Duodenal mucosa (tissue), 2 donors: ENCODE data around the gene MAN2B1.

Source experiments
- H3K27ac ChIP-seq: one replicate; pipeline ENCODE4 v1.7.0; 2013; ENCODE audit warnings: low read depth, low read length
- H3K27me3 ChIP-seq, 2 donors: one replicate each; pipeline ENCODE4 v1.7.0; 2013; ENCODE audit warnings: low read length in 2 of 2, control low read depth in 1 of 2; ENCODE audit not compliant: insufficient read depth in 2 of 2, control insufficient read depth in 1 of 2
- H3K36me3 ChIP-seq, 2 donors: one replicate each; pipeline ENCODE4 v1.7.0; 2013; ENCODE audit warnings: low read length in 2 of 2, control low read depth in 1 of 2; ENCODE audit not compliant: insufficient read depth in 2 of 2, control insufficient read depth in 1 of 2
- H3K4me1 ChIP-seq, 2 donors: one replicate each; pipeline ENCODE4 v1.7.0; 2013; ENCODE audit warnings: low read length in 2 of 2, control low read depth in 1 of 2; ENCODE audit not compliant: insufficient read depth in 2 of 2, control insufficient read depth in 1 of 2
- H3K4me3 ChIP-seq, 2 donors: one replicate each; pipeline ENCODE4 v1.7.0; 2013; ENCODE audit warnings: low read length in 2 of 2, low read depth in 1 of 2
- H3K9ac ChIP-seq, 2 donors: one replicate each; pipeline ENCODE4 v1.7.0; 2013; ENCODE audit warnings: low read length in 2 of 2, low read depth in 1 of 2
- H3K9me3 ChIP-seq, 2 donors: one replicate each; pipeline ENCODE4 v1.7.0; 2013; ENCODE audit warnings: low read length in 2 of 2, control low read depth in 1 of 2; ENCODE audit not compliant: control insufficient read depth in 1 of 2

The MAN2B1 gene

DNA sequence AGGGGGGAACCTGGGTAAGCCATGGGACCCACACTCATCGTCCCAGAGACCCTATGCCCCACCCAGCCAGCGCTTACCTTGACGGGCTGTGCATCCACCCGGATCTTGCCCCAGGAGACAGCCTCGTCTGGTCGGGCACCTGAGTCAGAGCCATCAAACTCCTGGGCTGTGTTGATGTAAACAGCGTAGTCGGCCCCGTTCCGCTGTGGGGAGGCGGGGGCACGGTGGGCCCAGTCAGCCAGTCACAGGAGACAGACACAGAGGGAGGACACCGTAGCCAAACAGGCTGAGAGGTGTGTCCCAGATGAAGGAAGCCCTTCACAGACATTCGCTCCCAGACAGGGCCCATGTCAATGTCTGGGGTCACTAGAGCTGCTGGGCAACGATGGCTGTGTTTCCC is 9.4 kb upstream of the MAN2B1 start:
- H3K27me3 ChIP-seq: no peaks in the 10 kb centered on the region
- peaks cover 38 to 64% of the 10 kb centered on the region in 2 donors for H3K36me3 ChIP-seq
- H3K9me3 ChIP-seq: no peaks in the 10 kb centered on the region
- H3K4me1 ChIP-seq: peaks cover 0 to 6% of the 10 kb centered on the region in 2 donors
- H3K27ac ChIP-seq: no peak overlapping the region
- H3K9ac ChIP-seq: no peak overlapping the region
- H3K4me3 ChIP-seq: no peak overlapping the region

GRCh38 chr19:12675399-12675798 is 8.9 kb upstream of the MAN2B1 start:
- Histone ChIP-seq H3K27ac (no peak overlapping the region), H3K9me3 (no peaks in the 10 kb centered on the region), H3K4me1 (peaks cover 3 to 9% of the 10 kb centered on the region in 2 donors), H3K4me3 (no peak overlapping the region), H3K27me3 (no peaks in the 10 kb centered on the region), H3K36me3 (peaks cover 38 to 64% of the 10 kb centered on the region in 2 donors), H3K9ac (no peak overlapping the region)

DNA sequence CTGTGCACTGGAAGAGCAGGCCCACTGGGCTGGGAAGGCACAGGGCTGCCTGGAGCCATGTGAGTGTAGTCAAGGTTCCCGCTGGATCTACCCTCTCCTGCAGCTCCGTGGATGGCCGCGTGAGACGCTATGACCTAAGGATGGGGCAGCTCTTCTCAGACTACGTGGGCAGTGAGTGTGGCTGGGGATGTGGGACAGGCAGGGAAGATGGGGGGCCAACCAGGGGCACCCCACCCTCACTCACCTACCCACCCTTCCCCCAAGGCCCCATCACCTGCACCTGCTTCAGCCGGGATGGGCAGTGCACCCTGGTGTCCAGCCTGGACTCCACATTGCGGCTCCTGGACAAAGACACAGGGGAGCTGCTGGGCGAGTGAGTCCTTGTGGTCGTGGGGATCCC is 6.2 kb upstream of the MAN2B1 start:
- peaks cover 18 to 27% of the 10 kb centered on the region in 2 donors for H3K4me1 ChIP-seq
- H3K9me3 ChIP-seq: no peaks in the 10 kb centered on the region
- no peak overlapping the region for H3K4me3 ChIP-seq
- no peak overlapping the region for H3K9ac ChIP-seq
- peaks cover 37 to 46% of the 10 kb centered on the region in 2 donors for H3K36me3 ChIP-seq
- no peaks in the 10 kb centered on the region for H3K27me3 ChIP-seq
- H3K27ac ChIP-seq: no peak overlapping the region

GRCh38 chr19:12670159-12670928 is 3.8 kb upstream of the MAN2B1 start:
- peak overlapping the region; percentile 90 to 96 for H3K9ac ChIP-seq

GRCh38 chr19:12669270-12670158 is 3.0 kb upstream of the MAN2B1 start:
- Histone ChIP-seq H3K27me3 (no peaks in the 10 kb centered on the region), H3K9me3 (no peaks in the 10 kb centered on the region), H3K4me3 (peak overlapping the region; percentile 85 to 99), H3K27ac (peak overlapping the region; percentile 93), H3K4me1 (peaks cover 37 to 49% of the 10 kb centered on the region in 2 donors), H3K36me3 (peaks cover 19 to 21% of the 10 kb centered on the region in 2 donors), H3K9ac (peak overlapping the region; percentile 90 to 96)

More at GRCh38 chr19:12670159-12670928, 3.8 kb upstream of the MAN2B1 start:
- peak overlapping the region; percentile 85 to 99 for H3K4me3 ChIP-seq
- peaks cover 21 to 27% of the 10 kb centered on the region in 2 donors for H3K36me3 ChIP-seq
- H3K9me3 ChIP-seq: no peaks in the 10 kb centered on the region
- H3K27ac ChIP-seq: peak overlapping the region; percentile 93
- peaks cover 36 to 42% of the 10 kb centered on the region in 2 donors for H3K4me1 ChIP-seq
- no peaks in the 10 kb centered on the region for H3K27me3 ChIP-seq

DNA sequence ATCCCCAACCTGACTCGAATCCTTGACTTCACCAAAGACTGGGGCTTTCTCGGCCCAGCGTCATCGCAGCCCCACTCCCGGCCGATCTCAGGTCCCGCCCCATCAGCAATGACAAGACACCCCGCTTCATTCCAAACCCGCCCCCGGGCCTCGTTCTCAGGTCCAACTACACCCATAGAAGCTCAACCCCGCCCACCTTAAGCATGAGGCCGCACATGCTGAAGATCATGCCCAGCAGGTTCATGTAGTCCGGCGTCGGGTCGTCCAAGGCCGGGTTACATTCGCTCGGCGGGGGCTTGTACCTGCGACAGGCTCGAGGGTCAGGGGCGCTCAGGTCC is 2.4 kb upstream of the MAN2B1 start:
- Histone ChIP-seq H3K9ac (peak overlapping the region; percentile 90 to 96), H3K4me1 (peaks cover 37 to 53% of the 10 kb centered on the region in 2 donors)

DNA sequence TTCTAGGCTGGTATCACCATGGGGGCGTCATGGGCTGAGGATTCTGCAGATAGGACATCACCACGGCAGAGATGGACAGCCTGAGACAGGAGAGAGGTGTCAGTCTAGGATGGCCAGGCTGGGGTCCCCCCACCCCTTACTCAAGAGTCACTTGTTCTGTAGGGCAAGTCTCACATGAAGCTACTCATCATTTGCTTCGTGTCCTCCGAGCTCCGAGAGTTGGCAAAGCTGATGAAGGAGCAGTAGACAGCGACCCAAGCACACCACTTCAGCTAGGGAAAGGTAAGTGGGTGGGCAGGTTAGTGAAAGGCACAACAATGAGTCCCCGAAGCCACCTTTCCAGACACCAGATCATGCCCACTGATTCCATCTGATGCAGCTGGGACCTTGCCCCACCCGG is 1.8 kb upstream of the MAN2B1 start:
- Histone ChIP-seq H3K36me3 (peaks cover 11 to 14% of the 10 kb centered on the region in 2 donors), H3K9ac (peak overlapping the region; percentile 90 to 96)

More for the DNA sequence above, 2.4 kb upstream of the MAN2B1 start:
- peak overlapping the region; percentile 85 to 99 for H3K4me3 ChIP-seq
- H3K27me3 ChIP-seq: no peaks in the 10 kb centered on the region
- peak overlapping the region; percentile 93 for H3K27ac ChIP-seq
- peaks cover 13 to 15% of the 10 kb centered on the region in 2 donors for H3K36me3 ChIP-seq
- no peaks in the 10 kb centered on the region for H3K9me3 ChIP-seq

GRCh38 chr19:12667731-12668302 is 1.3 kb upstream of the MAN2B1 start:
- Histone ChIP-seq H3K4me3 (peak overlapping the region; percentile 85 to 99), H3K36me3 (peaks cover 8 to 16% of the 10 kb centered on the region in 2 donors), H3K4me1 (peaks cover 37 to 53% of the 10 kb centered on the region in 2 donors), H3K27ac (no peak overlapping the region), H3K9ac (peak overlapping the region; percentile 90 to 96), H3K27me3 (no peaks in the 10 kb centered on the region), H3K9me3 (no peaks in the 10 kb centered on the region)

More for the DNA sequence above, 1.8 kb upstream of the MAN2B1 start:
- Histone ChIP-seq H3K4me3 (peak overlapping the region; percentile 85 to 99), H3K27ac (no peak overlapping the region), H3K9me3 (no peaks in the 10 kb centered on the region), H3K4me1 (peaks cover 37 to 53% of the 10 kb centered on the region in 2 donors), H3K27me3 (no peaks in the 10 kb centered on the region)

GRCh38 chr19:12665671-12666264 is 774 bp downstream of the MAN2B1 start:
- peak overlapping the region; percentile 78 to 90 for H3K9ac ChIP-seq
- no peaks in the 10 kb centered on the region for H3K9me3 ChIP-seq
- H3K4me3 ChIP-seq: peak overlapping the region; percentile 90 to 92
- no peaks in the 10 kb centered on the region for H3K27me3 ChIP-seq
- H3K36me3 ChIP-seq: peaks cover 4 to 20% of the 10 kb centered on the region in 2 donors
- H3K4me1 ChIP-seq: peaks cover 37 to 51% of the 10 kb centered on the region in 2 donors
- H3K27ac ChIP-seq: no peak overlapping the region
